PFSK-1 (cell line): ENCODE measurements around the gene SMPDL3B.

Experiments used
- POLR2AphosphoS5 ChIP-seq: IDR thresholded peaks from 2 replicates; pipeline ENCODE4 v1.6.1; 2012; ENCODE audit warnings: low read depth, mild to moderate bottlenecking, control low read depth, low read length, moderate library complexity
- REST ChIP-seq, 2 experiments: IDR thresholded peaks; 2 replicates each; pipeline versions ENCODE4 v1.6.1 to v1.8.0; 2011 to 2012; ENCODE audit warnings: low read depth in 2 of 2, low read length in 2 of 2, control low read depth in 1 of 2, inconsistent platforms in 1 of 2, mild to moderate bottlenecking in 1 of 2, moderate library complexity in 1 of 2; ENCODE audit not compliant: insufficient read depth in 1 of 2
- SIN3A ChIP-seq: IDR thresholded peaks from 2 replicates; pipeline ENCODE4 v1.6.1; 2012; ENCODE audit warnings: mild to moderate bottlenecking, low read length, moderate library complexity, borderline replicate concordance; ENCODE audit not compliant: insufficient read depth

- TF ChIP-seq SIN3A (no peak), REST (IDR thresholded peaks at IDR 0.05; ENCODE audit: insufficient read depth in 1 of 2, low read depth in 2 of 2, low read length in 2 of 2) (no peak), POLR2AphosphoS5 (no peak)
Measured at GRCh38 chr1:27967106-27967883, 32.5 kb downstream of the SMPDL3B start.
